Measurements from ENCODE around the gene COL25A1.

The COL25A1 gene

GRCh38 chr4:109302361-109303139 is at the start of gene COL25A1:
Gene COL25A1, minus strand, starts transcription at chr4:109302658.
- TF ChIP-seq CTCF (IDR thresholded peaks at IDR 0.05; ENCODE audit: low read depth, low read length), result no peak

GRCh38 chr4:109350121-109350520 is 47.7 kb upstream of the COL25A1 start:
- no peak overlapping the region for H3K4me3 ChIP-seq (ENCODE audit: low read depth, low read length)
- no peak for TF ChIP-seq CTCF (IDR thresholded peaks at IDR 0.05; ENCODE audit: low read depth, low read length)

More at GRCh38 chr4:109302361-109303139, at the start of gene COL25A1:
- H3K4me3 ChIP-seq (ENCODE audit: low read depth, low read length), result peak within 1 kb of the TSS; percentile 29

GRCh38 chr4:109334129-109335105 is 32.0 kb upstream of the COL25A1 start:
- TF ChIP-seq CTCF (IDR thresholded peaks at IDR 0.05; ENCODE audit: low read depth, low read length), result no peak
- H3K4me3 ChIP-seq (ENCODE audit: low read depth, low read length), result no peak overlapping the region

GRCh38 chr4:109332926-109333464 is 30.5 kb upstream of the COL25A1 start:
- H3K4me3 ChIP-seq (ENCODE audit: low read depth, low read length), result no peak overlapping the region

GRCh38 chr4:109327641-109328040 is 25.2 kb upstream of the COL25A1 start:
- no peak for TF ChIP-seq CTCF (IDR thresholded peaks at IDR 0.05; ENCODE audit: low read depth, low read length)
- no peak overlapping the region for H3K4me3 ChIP-seq (ENCODE audit: low read depth, low read length)

More at GRCh38 chr4:109332926-109333464, 30.5 kb upstream of the COL25A1 start:
- peak; percentile 18; the same call in 1 of the 2 replicates for TF ChIP-seq CTCF (IDR thresholded peaks at IDR 0.05; ENCODE audit: low read depth, low read length)

GRCh38 chr4:109325698-109326097 is 23.2 kb upstream of the COL25A1 start:
- H3K4me3 ChIP-seq (ENCODE audit: low read depth, low read length), result no peak overlapping the region
- TF ChIP-seq CTCF (IDR thresholded peaks at IDR 0.05; ENCODE audit: low read depth, low read length), result no peak
